Lower leg skin (tissue), 4 donors: Measurements from ENCODE around the gene CRYGA. TPM values are rescaled to one million over a fixed set of nuclear protein-coding genes. Genes with fewer than 3 reads are reported as not detected.

Source experiments
- total RNA-seq, 4 donors: library from RNA; depleted of rRNA; stranded (reverse); fragments of >200 nt; gene quantifications; one replicate each; pipeline ENCODE4 v1.1.0, GENCODE V29; 2016

Gene CRYGA
- total RNA-seq, 4 donors from 2014 or later, result not detected

Other genes with a start within 250 kb of the CRYGA start
- gene PLEKHM3, start 138.1 kb downstream of the CRYGA start, total RNA-seq, result 10 to 100 TPM; 18.3 to 22.2 (median 19.4) TPM
- gene CRYGD, start 39.1 kb downstream of the CRYGA start, total RNA-seq, result not detected
- gene CRYGC, start 33.8 kb downstream of the CRYGA start, total RNA-seq, result not detected
- not detected for gene CRYGB, start 17.4 kb downstream of the CRYGA start, total RNA-seq
- not detected for gene C2orf80, start 26.4 kb upstream of the CRYGA start, total RNA-seq
- gene IDH1, start 91.5 kb upstream of the CRYGA start, total RNA-seq, result 10 to 100 TPM; 13.7 to 45.0 (median 36.9) TPM
- 10 to 100 TPM; 17.3 to 27.8 (median 18.5) TPM for gene PIKFYVE, start 102.7 kb upstream of the CRYGA start, total RNA-seq
- under 1 TPM in 2 of 4 donors, not detected in 2; 0.25 to 0.29 TPM for gene PTH2R, start 243.2 kb upstream of the CRYGA start, total RNA-seq